Hepatocyte (in vitro differentiated cells): ENCODE data around the gene FAF1. TPM values are rescaled to one million over a fixed set of nuclear protein-coding genes. Genes with fewer than 3 reads are reported as not detected.

Experiments
- DNase-seq: peaks from one replicate; pipeline ENCODE4 v3.0.0-alpha.2; 2016; ENCODE audit warnings: low spot score
- H2AFZ ChIP-seq: fragments of 200-600 bp; sonication (generic); 2 replicates; pipeline ENCODE4 v1.6.0; 2016; ENCODE audit warnings: antibody characterized with exemption, mild to moderate bottlenecking
- H3K27ac ChIP-seq: fragments of 200-600 bp; sonication (generic); 2 replicates; pipeline ENCODE4 v1.5.1; 2016; ENCODE audit warnings: mild to moderate bottlenecking
- H3K27me3 ChIP-seq: fragments of 200-600 bp; sonication (generic); 2 replicates; pipeline ENCODE4 v1.6.1; 2016
- H3K36me3 ChIP-seq: fragments of 200-600 bp; sonication (generic); replicated peaks from 2 replicates; pipeline ENCODE4 v1.5.1; 2016; ENCODE audit warnings: low read depth; ENCODE audit not compliant: insufficient read depth
- H3K4me1 ChIP-seq: fragments of 200-600 bp; sonication (generic); 2 replicates; pipeline ENCODE4 v1.5.1; 2016; ENCODE audit warnings: mild to moderate bottlenecking, moderate library complexity; ENCODE audit not compliant: insufficient read depth
- H3K4me2 ChIP-seq: fragments of 200-600 bp; sonication (generic); 2 replicates; pipeline ENCODE4 v1.6.0; 2016
- H3K4me3 ChIP-seq: fragments of 200-600 bp; sonication (generic); 2 replicates; pipeline ENCODE4 v1.5.1; 2016; ENCODE audit warnings: mild to moderate bottlenecking
- H3K79me2 ChIP-seq: fragments of 200-600 bp; sonication (generic); 2 replicates; pipeline ENCODE4 v1.6.0; 2017; ENCODE audit warnings: mild to moderate bottlenecking
- H3K9me2 ChIP-seq: fragments of 200-600 bp; sonication (generic); replicated peaks from 2 replicates; pipeline ENCODE4 v1.6.0; 2017; ENCODE audit warnings: mild to moderate bottlenecking; ENCODE audit not compliant: insufficient read depth
- H3K9me3 ChIP-seq: fragments of 200-600 bp; sonication (generic); 2 replicates; pipeline ENCODE4 v1.5.1; 2016; ENCODE audit warnings: low read depth, mild to moderate bottlenecking
- H4K20me1 ChIP-seq: fragments of 200-600 bp; sonication (generic); 2 replicates; pipeline ENCODE4 v1.6.0; 2016; ENCODE audit warnings: mild to moderate bottlenecking; ENCODE audit not compliant: insufficient read depth, poor library complexity, severe bottlenecking
- CTCF ChIP-seq: fragments of 200-600 bp; sonication (generic); IDR thresholded peaks from 2 replicates; pipeline ENCODE4 v1.5.1; 2016; ENCODE audit warnings: antibody characterized with exemption, mild to moderate bottlenecking; ENCODE audit not compliant: poor library complexity
- EZH2 ChIP-seq: fragments of 200-600 bp; sonication (generic); IDR thresholded peaks from 2 replicates; pipeline ENCODE4 v1.6.1; 2016; ENCODE audit warnings: antibody characterized with exemption, mild to moderate bottlenecking, borderline replicate concordance
- EZH2phosphoT487 ChIP-seq: fragments of 200-600 bp; sonication (generic); IDR thresholded peaks from one replicate; pipeline ENCODE4 v1.6.1; 2018; ENCODE audit warnings: antibody characterized with exemption, mild to moderate bottlenecking, low read depth, moderate library complexity; ENCODE audit not compliant: unreplicated experiment, severe bottlenecking
- WGBS: methylation state at CpG from one replicate; pipeline ENCODE4 v1.1.6; 2016; ENCODE audit warnings: low lambda C conversion rate; ENCODE audit errors: missing lambda C conversion rate; 5-methylcytosine and 5-hydroxymethylcytosine counted together
- polyA plus RNA-seq: library from polyadenylated mRNA; unstranded; fragments of >200 nt; fragmentation: Nextera tagmentation; extraction: Ambion mirVana; gene quantifications from 2 replicates; pipeline ENCODE4 v1.2.1, GENCODE V29; 2016
- total RNA-seq: library from RNA; depleted of rRNA; stranded (reverse); fragments of >200 nt; gene quantifications from 2 replicates; pipeline ENCODE4 v1.2.3, GENCODE V29; 2014

Gene FAF1
- total and polyA plus RNA-seq, 2 experiments from 2014 or later: 25.7 to 35.5 TPM

- Histone ChIP-seq H3K4me2 (no peak overlapping the region), H3K36me3 (no peaks in the 10 kb centered on the region), H3K9me2 (no peaks in the 10 kb centered on the region), H3K27ac (no peak overlapping the region), H3K4me1 (no peaks in the 10 kb centered on the region), H3K4me3 (no peak overlapping the region), H4K20me1 (no peaks in the 10 kb centered on the region), H2AFZ (no peak overlapping the region), H3K79me2 (no peaks in the 10 kb centered on the region), H3K9me3 (no peaks in the 10 kb centered on the region), H3K27me3 (no peaks in the 10 kb centered on the region)
- WGBS: 97% methylated on average over 1 of the region's 1 CpG
- no peak for DNase-seq
- TF ChIP-seq EZH2phosphoT487: no peak
- TF ChIP-seq EZH2: no peak
- TF ChIP-seq CTCF: no peak
Measured at GRCh38 chr1:50522691-50523342, 437.2 kb downstream of the FAF1 start.

- Histone ChIP-seq H3K27ac (no peak overlapping the region), H3K4me2 (no peak overlapping the region), H3K79me2 (no peaks in the 10 kb centered on the region), H3K9me2 (no peaks in the 10 kb centered on the region), H2AFZ (no peak overlapping the region), H3K27me3 (no peaks in the 10 kb centered on the region), H3K4me1 (no peaks in the 10 kb centered on the region), H3K36me3 (no peaks in the 10 kb centered on the region), H4K20me1 (no peaks in the 10 kb centered on the region), H3K9me3 (no peaks in the 10 kb centered on the region), H3K4me3 (no peak overlapping the region)
- TF ChIP-seq EZH2 (no peak), CTCF (no peak), EZH2phosphoT487 (no peak)
- 92% methylated on average over 4 of the region's 4 CpGs for WGBS
- DNase-seq: no peak
Measured at GRCh38 chr1:50521703-50522102, 438.4 kb downstream of the FAF1 start.

- no peaks in the 10 kb centered on the region for H3K36me3 ChIP-seq
- no peaks in the 10 kb centered on the region for H3K9me2 ChIP-seq
- no peaks in the 10 kb centered on the region for H3K27me3 ChIP-seq
- H3K4me3 ChIP-seq: no peak overlapping the region
- H4K20me1 ChIP-seq: no peaks in the 10 kb centered on the region
- no peak overlapping the region for H2AFZ ChIP-seq
- no peak for TF ChIP-seq EZH2
- no peak for TF ChIP-seq CTCF
- TF ChIP-seq EZH2phosphoT487: no peak
- H3K4me1 ChIP-seq: no peaks in the 10 kb centered on the region
- H3K27ac ChIP-seq: no peak overlapping the region
- H3K4me2 ChIP-seq: no peak overlapping the region
- H3K9me3 ChIP-seq: no peaks in the 10 kb centered on the region
- DNase-seq: no peak
- H3K79me2 ChIP-seq: no peaks in the 10 kb centered on the region
Measured at GRCh38 chr1:50517488-50517887, 442.6 kb downstream of the FAF1 start.

GRCh38 chr1:50516056-50516455 lies 444.0 kb downstream of the FAF1 start:
- H2AFZ ChIP-seq: no peak overlapping the region
- no peaks in the 10 kb centered on the region for H3K9me3 ChIP-seq
- no peak overlapping the region for H3K4me2 ChIP-seq
- 89% methylated on average over 3 of the region's 3 CpGs for WGBS
- no peaks in the 10 kb centered on the region for H3K9me2 ChIP-seq
- H3K36me3 ChIP-seq: no peaks in the 10 kb centered on the region
- H3K27ac ChIP-seq: no peak overlapping the region
- no peak for TF ChIP-seq EZH2
- no peak for TF ChIP-seq EZH2phosphoT487
- no peak for TF ChIP-seq CTCF
- H3K4me3 ChIP-seq: no peak overlapping the region
- H4K20me1 ChIP-seq: no peaks in the 10 kb centered on the region
- H3K27me3 ChIP-seq: no peaks in the 10 kb centered on the region
- no peaks in the 10 kb centered on the region for H3K4me1 ChIP-seq
- no peaks in the 10 kb centered on the region for H3K79me2 ChIP-seq
- no peak for DNase-seq
